ENCODE measurements around the gene ZFYVE28. TPM values are rescaled to one million over a fixed set of nuclear protein-coding genes. Genes with fewer than 3 reads are reported as not detected.

ZFYVE28 gene
- total RNA-seq, 2 donors from 2014 or later: 6.6 to 30.2 TPM

GRCh38 chr4:2335729-2336101 lies 82.7 kb downstream of the ZFYVE28 start:
- 84% methylated on average over 4 of the region's 9 CpGs for WGBS
- no peaks in the 10 kb centered on the region for H3K4me1 ChIP-seq (replicated peaks)
- H3K4me3 ChIP-seq: no peak overlapping the region
- H3K27ac ChIP-seq: no peak overlapping the region
- H3K9me3 ChIP-seq: no peaks in the 10 kb centered on the region
- H3K27me3 ChIP-seq (replicated peaks; ENCODE audit: insufficient read depth): no peaks in the 10 kb centered on the region
- intact Hi-C loops (cut with DNase I): no loop called here
- H3K36me3 ChIP-seq: no peaks in the 10 kb centered on the region
- no peak for TF ChIP-seq POLR2AphosphoS5 (IDR thresholded peaks at IDR 0.05)
- no peak for TF ChIP-seq CTCF (IDR thresholded peaks at IDR 0.05)
- no peak for TF ChIP-seq POLR2A (IDR thresholded peaks at IDR 0.05)
- DNase-seq (ENCODE audit: low spot score): no peak

GRCh38 chr4:2334826-2335728 lies 83.4 kb downstream of the ZFYVE28 start:
- TF ChIP-seq POLR2A (IDR thresholded peaks at IDR 0.05) (no peak), CTCF (IDR thresholded peaks at IDR 0.05) (no peak), POLR2AphosphoS5 (IDR thresholded peaks at IDR 0.05) (no peak)
- no peak for DNase-seq (ENCODE audit: low spot score)
- H3K4me1 ChIP-seq (replicated peaks): no peaks in the 10 kb centered on the region
- intact Hi-C loops (cut with DNase I): no loop called here
- no peaks in the 10 kb centered on the region for H3K9me3 ChIP-seq
- H3K27ac ChIP-seq: no peak overlapping the region
- 79% methylated on average over 19 of the region's 27 CpGs for WGBS
- H3K27me3 ChIP-seq (replicated peaks; ENCODE audit: insufficient read depth): no peaks in the 10 kb centered on the region
- no peaks in the 10 kb centered on the region for H3K36me3 ChIP-seq
- H3K4me3 ChIP-seq: no peak overlapping the region

- Histone ChIP-seq H3K4me1 (replicated peaks) (no peaks in the 10 kb centered on the region), H3K9me3 (no peaks in the 10 kb centered on the region), H3K27me3 (replicated peaks; ENCODE audit: insufficient read depth) (no peaks in the 10 kb centered on the region), H3K27ac (no peak overlapping the region), H3K36me3 (no peaks in the 10 kb centered on the region), H3K4me3 (no peak overlapping the region)
- TF ChIP-seq CTCF (IDR thresholded peaks at IDR 0.05) (no peak), POLR2AphosphoS5 (IDR thresholded peaks at IDR 0.05) (no peak), POLR2A (IDR thresholded peaks at IDR 0.05) (no peak)
- intact Hi-C loops (cut with DNase I): no loop called here
- DNase-seq (ENCODE audit: low spot score): no peak
- WGBS: 90% methylated on average over 27 of the region's 28 CpGs
Observed at GRCh38 chr4:2333916-2334644, 84.4 kb downstream of the ZFYVE28 start.

- Histone ChIP-seq H3K9me3 (no peaks in the 10 kb centered on the region), H3K4me3 (no peak overlapping the region), H3K27ac (no peak overlapping the region), H3K27me3 (replicated peaks; ENCODE audit: insufficient read depth) (no peaks in the 10 kb centered on the region), H3K4me1 (replicated peaks) (no peaks in the 10 kb centered on the region), H3K36me3 (no peaks in the 10 kb centered on the region)
- intact Hi-C loops (cut with DNase I): no loop called here
- WGBS: 83% methylated on average over 11 of the region's 18 CpGs
- no peak for DNase-seq (ENCODE audit: low spot score)
- TF ChIP-seq POLR2A (IDR thresholded peaks at IDR 0.05) (no peak), CTCF (IDR thresholded peaks at IDR 0.05) (no peak), POLR2AphosphoS5 (IDR thresholded peaks at IDR 0.05) (no peak)
Observed at GRCh38 chr4:2333356-2333841, 85.0 kb downstream of the ZFYVE28 start.
